NCI-H1105 (cell line): Measurements from ENCODE around the gene GRID2.
"Not testable (repeated sequence)": the region's sequence is repeated elsewhere in the genome, so short reads cannot be mapped to it uniquely, and the experiment has no call there.

Experiments
- DNase-seq: peaks from one replicate; lab custom pipeline; 2025; lab: John Stamatoyannopoulos, UW

Gene GRID2

GRCh38 chr4:92438722-92439121, 135.0 kb downstream of the GRID2 start:
- DNase-seq: not testable (repeated sequence)

GRCh38 chr4:92442131-92442530, 138.4 kb downstream of the GRID2 start:
- not testable (repeated sequence) for DNase-seq

GRCh38 chr4:92444143-92444843, 140.5 kb downstream of the GRID2 start:
- not testable (repeated sequence) for DNase-seq

GRCh38 chr4:92445127-92445526, 141.4 kb downstream of the GRID2 start:
- no peak for DNase-seq

- no peak for DNase-seq
Measured at GRCh38 chr4:92447255-92447905, 143.6 kb downstream of the GRID2 start.

- DNase-seq: not testable (repeated sequence)
Measured at GRCh38 chr4:92448176-92448575, 144.4 kb downstream of the GRID2 start.

- no peak for DNase-seq
Measured at GRCh38 chr4:92450694-92451093, 146.9 kb downstream of the GRID2 start.

- DNase-seq: no peak
Measured at GRCh38 chr4:92451782-92452181, 148.0 kb downstream of the GRID2 start.

GRCh38 chr4:92452383-92452782, 148.6 kb downstream of the GRID2 start:
- not testable (repeated sequence) for DNase-seq

GRCh38 chr4:92455329-92455839, 151.6 kb downstream of the GRID2 start:
- no peak for DNase-seq

GRCh38 chr4:92455951-92456350, 152.2 kb downstream of the GRID2 start:
- DNase-seq: no peak

GRCh38 chr4:92461732-92462131, 158.0 kb downstream of the GRID2 start:
- DNase-seq: no peak

- no peak for DNase-seq
Measured at GRCh38 chr4:92477298-92477697, 173.5 kb downstream of the GRID2 start.

- no peak for DNase-seq
Measured at GRCh38 chr4:92483341-92483740, 179.6 kb downstream of the GRID2 start.

- DNase-seq: no peak
Measured at GRCh38 chr4:92488496-92488895, 184.7 kb downstream of the GRID2 start.

- DNase-seq: no peak
Measured at GRCh38 chr4:92497141-92497540, 193.4 kb downstream of the GRID2 start.

- DNase-seq: no peak
Measured at GRCh38 chr4:92501456-92501855, 197.7 kb downstream of the GRID2 start.

- no peak for DNase-seq
Measured at GRCh38 chr4:92506933-92507332, 203.2 kb downstream of the GRID2 start.

GRCh38 chr4:92514627-92515026, 210.9 kb downstream of the GRID2 start:
- no peak for DNase-seq

- no peak for DNase-seq
Measured at GRCh38 chr4:92516450-92516849, 212.7 kb downstream of the GRID2 start.

- no peak for DNase-seq
Measured at GRCh38 chr4:92519727-92520126, 216.0 kb downstream of the GRID2 start.

- DNase-seq: no peak
Measured at GRCh38 chr4:92520563-92520962, 216.8 kb downstream of the GRID2 start.

GRCh38 chr4:92521941-92522340, 218.2 kb downstream of the GRID2 start:
- no peak for DNase-seq

GRCh38 chr4:92522356-92522755, 218.6 kb downstream of the GRID2 start:
- DNase-seq: no peak
